Measurements from ENCODE around the gene ZNF561.
"Not testable (repeated sequence)": the region's sequence is repeated elsewhere in the genome, so short reads cannot be mapped to it uniquely, and the experiment has no call there.

The ZNF561 gene

DNA sequence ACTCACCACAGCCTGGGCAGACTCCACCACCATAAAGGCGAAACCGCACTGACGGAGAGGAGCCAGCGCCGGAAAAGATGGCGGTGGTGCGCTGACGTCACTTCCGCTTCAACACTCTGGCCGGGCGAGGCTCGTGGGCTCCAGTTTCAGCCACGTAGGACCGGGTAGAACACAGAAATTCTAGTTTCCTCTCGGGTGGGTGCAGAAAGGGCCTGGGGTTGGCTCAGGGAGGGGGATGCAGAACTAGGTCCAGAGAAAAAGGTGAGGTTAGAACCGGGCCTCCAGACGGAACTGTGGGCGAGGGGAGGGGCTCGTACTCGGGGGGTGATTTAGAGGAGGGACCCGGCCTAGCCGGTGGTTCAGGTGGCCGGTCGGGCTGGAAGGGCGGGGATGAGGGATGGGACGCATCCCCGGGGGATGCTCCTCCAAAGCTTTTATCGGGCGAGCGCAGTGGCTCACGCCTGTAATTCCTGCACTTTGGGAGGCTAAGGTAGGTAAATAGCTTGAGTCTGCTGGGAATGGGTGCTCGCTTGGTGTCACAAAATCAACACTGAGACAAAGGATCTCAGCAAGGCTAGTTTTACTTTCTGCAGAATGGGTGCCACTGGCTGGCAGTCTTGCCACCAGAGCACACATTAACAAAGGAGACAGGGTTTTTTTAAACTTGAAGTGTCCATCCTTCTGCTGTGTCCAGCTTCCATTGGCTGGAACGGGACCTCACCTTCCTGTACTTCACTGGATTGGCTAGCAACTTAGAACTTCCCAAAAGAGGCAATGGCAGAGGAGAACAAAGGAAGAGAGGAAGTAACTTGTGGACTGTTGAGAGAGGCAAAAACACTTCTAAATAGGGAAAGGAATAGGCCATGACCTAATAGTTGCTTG, at the start of gene ZNF561:
ZNF561 (minus strand) TSS at position 77 of the 882 bp plus-strand sequence. CDS start 1,776 bp downstream, outside the sequence.
- DNase-seq (ENCODE audit: low read depth in 2 of 2): peak; percentile 78 to 80

DNA sequence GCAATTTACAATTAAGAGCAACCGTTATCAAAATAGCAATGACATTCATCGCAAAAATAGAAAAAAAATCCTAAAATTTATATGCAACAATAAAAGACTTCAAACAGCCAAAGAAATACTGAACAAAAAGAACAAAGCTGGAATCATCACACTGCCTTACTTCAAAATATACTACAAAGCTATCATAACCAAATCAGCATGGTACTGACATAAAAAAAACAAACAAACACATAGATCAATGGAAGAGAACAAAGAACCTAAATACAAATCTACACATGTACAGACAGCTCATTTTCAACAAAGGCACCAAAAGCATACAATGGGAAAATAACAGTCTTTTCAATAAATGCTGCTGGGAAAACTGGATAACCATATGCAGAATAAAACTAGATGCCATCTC, 47.5 kb upstream of the ZNF561 start:
- DNase-seq (ENCODE audit: low read depth in 2 of 2): no peak

DNA sequence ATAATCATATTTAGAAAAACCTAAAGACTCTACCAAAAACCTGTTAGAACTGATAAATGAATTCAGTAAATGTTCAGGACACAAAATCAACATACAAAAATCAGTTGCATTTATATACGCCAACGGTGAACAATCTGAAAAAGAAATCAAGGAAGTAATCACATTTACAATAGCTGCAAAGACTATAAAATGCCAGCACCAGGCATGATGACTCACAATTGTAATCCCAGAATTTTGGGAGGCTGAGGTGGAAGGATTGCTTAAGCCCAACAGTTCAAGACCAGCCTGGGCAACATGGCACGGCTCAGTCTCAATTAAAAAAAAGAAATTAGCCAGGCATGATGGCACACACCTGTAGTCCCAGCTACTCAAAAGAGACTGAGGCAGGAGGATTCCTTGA, 46.9 kb upstream of the ZNF561 start:
- no peak for DNase-seq (ENCODE audit: low read depth in 2 of 2)

DNA sequence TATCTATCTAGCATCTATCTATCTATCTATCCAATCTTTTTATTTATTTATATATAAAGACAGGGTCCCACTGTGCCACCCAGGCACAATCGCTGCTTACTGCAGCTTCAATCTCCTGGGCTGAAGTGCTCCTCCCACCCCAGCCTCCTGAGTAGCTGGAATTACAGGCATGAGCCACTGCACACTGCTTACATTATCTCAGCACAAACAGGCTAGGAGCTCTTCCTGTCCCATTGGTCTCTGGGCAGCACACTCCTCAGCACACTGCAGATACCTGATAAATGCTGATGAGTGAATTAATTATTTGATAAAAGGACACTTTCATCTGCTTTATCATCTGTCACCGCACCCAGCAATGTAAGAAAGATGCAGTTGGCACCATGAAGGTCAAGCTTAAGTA, 37.7 kb upstream of the ZNF561 start:
- no peak for DNase-seq (ENCODE audit: low read depth in 2 of 2)

DNA sequence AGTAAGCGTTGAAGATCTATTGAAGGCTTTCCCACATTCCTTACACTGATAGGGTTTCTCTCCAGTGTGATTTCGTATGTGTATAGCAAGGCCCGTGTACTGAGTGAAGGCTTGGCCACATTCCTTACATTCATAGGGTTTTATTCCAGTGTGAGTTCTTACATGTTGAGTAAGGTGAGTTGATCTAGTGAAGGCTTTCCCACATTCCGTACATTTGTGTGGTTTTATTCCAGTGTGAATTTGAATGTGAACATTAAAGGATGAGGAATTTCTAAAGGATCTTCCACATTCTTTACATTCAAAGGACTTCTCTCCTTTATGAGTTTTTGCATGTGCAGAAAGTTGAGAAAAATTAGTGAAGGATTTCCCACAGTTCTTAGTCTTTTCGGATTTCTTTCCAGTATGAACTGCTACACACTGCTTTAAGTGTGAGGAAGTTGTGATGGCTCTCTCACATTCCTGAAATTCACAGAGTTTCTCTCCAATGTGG, 32.1 kb upstream of the ZNF561 start:
- not testable (repeated sequence) for DNase-seq (ENCODE audit: low read depth in 2 of 2)

DNA sequence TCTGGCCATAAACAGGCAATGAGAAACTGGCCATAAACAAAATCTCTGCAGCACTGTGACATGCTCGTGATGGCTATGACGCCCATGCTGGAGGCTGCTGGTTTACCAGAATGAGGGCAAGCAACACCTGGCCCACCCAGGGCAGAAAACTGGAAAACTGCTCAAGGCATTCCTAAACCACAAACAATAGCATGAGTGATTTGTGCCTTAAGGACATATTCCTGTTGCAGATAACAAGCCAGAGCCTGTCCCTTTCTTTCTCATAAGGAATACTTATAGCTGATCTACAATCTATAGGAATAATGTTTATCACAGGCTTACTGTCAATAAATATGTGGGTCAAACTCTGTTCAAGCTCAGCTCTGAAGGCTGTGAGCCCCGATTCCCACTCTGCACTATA, 30.4 kb upstream of the ZNF561 start:
- not testable (repeated sequence) for DNase-seq (ENCODE audit: low read depth in 2 of 2)

DNA sequence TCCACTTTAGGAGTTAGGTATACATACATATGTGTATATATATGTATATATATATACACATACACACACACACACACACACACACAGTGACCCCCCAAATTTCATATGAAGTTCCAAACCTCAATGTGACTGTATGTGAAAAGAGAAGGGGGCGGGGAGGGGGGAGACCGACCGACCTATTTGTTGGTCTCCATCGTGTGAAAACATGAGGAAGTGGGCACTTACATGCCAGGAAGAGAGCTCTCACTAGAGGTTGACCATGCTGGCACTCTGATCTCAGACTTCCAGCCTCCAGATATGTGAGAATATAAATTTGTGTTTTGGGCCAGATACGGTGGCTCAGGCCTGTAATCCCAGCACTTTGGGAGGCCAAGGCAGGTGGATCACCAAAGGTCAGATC, 29.3 kb upstream of the ZNF561 start:
- DNase-seq (ENCODE audit: low read depth in 2 of 2): no peak

DNA sequence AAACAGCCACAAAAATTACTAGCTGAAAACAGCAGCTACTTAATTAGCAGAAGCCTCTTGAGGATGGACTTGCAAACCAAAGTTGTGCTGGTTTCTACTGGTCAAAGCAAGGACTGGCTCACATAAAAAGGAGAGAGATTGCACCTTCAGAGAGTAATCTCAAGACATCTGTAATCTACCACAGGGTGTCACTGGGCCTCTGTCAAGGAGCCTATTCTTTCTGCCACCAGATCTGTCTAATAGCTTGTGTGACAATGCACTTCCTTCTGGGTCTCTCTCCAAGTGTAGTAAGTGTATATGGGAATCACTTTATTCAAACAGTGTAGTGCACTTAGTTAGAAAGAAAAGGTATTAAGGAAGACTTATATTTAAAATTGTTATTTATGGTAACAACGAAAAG, 24.4 kb upstream of the ZNF561 start:
- no peak for DNase-seq (ENCODE audit: low read depth in 2 of 2)

DNA sequence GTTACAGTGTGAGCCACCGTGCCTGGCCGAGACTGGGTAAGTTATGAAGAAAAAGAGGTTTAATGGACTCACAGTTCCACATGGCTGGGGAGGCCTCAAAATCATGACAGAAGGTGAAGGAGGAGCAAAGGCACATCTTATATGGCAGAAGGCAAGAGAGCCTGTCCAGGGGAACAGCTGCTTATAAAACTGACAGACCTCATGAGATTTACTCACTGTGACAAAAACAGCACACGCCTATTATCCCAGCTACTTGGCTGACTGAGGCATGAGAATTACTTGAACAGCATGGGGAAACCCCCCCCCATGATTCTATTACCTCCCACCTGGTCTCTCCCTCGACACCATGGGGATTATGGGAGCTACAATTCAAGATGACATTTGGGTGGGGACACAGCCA, 23.4 kb upstream of the ZNF561 start:
- no peak for DNase-seq (ENCODE audit: low read depth in 2 of 2)

DNA sequence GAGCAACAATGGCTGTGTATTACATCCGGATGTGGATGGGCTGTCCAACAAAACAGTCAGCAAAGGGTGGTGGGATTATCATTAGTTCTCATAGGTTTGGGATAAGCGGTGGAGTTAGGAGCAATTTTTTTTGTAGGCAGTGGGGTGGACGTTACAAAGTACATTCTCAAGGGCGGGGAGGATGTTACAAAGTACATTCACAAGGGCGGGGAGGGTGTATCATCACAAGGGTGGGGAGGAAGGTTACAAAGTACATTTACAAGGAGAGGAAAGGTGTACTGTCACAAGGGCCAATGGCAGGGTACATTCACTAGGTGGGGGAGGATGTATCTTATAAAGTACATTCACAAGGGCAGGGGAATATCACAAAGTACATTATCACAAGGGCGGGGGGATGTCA, 20.8 kb upstream of the ZNF561 start:
- DNase-seq (ENCODE audit: low read depth in 2 of 2): no peak

DNA sequence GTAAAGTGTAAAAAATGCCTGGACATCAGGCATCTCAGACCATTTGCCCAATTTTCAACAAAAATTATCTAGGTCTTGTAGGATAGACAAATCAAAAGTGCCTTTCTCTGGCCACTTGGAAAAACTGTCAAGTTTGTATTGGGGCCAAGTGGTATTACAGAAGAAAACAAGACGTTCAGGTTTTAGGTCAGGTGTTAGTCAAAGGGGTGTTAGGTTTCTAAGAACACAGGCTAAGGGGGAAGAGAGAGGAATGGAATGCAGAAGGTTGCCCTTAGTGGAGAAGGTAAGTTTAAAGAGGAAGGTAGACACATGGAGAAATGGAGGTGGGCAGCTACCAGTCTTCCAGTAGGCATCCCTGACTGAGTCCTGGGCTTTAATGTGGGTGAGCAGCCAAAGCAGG, 19.9 kb upstream of the ZNF561 start:
- no peak for DNase-seq (ENCODE audit: low read depth in 2 of 2)

DNA sequence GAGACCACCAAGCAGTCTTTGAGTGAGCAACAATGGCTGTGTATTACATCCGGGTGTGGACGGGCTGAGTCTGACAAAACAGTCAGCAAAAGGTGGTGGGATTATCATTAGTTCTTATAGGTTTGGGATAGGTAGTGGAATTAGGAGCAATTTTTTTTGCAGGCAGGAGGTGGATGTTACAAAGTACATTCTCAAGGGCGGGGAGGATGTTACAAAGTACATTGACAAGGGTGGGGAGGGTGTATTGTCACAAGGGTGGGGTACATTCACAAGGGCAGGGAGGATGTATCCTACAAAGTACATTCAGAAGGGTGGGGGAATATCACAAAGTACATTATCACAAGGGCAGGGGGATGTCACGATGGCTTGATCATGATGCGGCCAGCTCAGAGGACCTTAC, 15.0 kb upstream of the ZNF561 start:
- DNase-seq (ENCODE audit: low read depth in 2 of 2): no peak

DNA sequence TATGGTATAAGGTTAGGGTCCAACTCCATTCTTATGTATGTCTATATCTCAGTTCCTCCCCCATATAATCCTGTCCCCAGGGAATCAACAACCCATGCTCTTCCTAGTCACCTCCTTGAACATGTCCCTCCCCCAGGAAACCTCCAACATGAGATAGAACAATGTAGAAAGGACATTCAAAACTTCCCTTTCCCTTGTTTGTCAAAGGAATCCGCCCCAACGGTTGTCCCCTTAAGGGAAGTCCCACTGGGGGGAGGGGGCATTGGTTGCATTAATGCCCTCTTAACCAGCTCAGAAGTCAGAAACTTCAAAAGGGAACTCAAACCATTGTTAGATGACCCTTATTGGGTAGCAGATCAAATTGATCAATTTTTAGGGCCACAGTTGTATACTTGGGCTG, 6.8 kb upstream of the ZNF561 start:
- DNase-seq (ENCODE audit: low read depth in 2 of 2): no peak

DNA sequence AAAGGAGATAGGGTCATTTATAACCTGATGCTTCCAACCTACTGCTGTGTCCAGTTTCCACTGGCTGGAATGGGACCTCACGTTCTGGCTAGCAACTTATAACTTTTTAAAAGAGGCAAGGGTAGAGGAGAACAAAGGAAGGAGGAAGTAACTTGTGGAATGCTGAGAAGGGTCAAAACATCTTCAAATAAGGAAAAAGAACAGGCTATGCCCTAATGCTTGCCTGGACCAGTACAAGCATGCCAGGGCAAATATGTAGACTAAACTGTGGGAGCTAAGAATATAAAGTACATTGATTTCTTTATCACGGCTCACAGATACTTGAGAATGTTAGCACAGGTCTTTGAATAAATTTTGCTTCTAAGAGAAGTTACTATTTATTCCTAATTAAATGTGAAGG, 1.5 kb upstream of the ZNF561 start:
- no peak for DNase-seq (ENCODE audit: low read depth in 2 of 2)

DNA sequence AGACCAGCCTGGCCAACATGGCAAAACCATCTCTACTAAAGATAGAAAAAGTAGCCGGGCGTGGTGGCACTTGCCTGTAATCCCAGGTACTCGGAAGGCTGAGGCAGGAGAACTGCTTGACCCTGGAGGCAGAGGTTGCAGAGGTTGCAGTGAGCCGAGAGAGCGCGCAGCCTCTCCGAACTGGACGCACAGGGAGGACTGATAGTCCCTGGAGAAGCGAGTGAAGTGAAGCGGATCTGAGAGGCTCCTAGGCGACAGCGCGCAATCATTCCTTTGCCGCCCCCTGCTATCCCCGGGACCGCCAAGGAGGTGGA, 233 bp downstream of the ZNF561 start:
- DNase-seq (ENCODE audit: low read depth in 2 of 2): no peak

DNA sequence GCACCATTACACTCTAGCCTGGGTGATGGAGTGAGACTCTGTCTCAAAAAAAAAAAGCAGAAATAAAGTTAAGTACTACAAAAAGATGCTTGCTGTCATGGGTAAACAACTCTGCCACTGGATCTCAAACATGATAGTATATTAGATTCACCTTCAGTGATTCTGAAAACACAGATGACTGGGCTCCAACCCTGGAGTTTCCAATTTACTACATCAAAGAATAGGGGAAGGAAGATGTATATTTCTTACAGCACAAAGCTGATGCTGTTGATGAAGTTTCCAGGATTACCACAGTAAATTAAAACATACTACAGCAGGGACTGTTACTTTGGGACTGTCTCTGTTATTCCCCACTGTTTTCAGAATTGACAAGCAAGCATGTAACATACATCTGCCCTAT, 5.2 kb downstream of the ZNF561 start:
- no peak for DNase-seq (ENCODE audit: low read depth in 2 of 2)

DNA sequence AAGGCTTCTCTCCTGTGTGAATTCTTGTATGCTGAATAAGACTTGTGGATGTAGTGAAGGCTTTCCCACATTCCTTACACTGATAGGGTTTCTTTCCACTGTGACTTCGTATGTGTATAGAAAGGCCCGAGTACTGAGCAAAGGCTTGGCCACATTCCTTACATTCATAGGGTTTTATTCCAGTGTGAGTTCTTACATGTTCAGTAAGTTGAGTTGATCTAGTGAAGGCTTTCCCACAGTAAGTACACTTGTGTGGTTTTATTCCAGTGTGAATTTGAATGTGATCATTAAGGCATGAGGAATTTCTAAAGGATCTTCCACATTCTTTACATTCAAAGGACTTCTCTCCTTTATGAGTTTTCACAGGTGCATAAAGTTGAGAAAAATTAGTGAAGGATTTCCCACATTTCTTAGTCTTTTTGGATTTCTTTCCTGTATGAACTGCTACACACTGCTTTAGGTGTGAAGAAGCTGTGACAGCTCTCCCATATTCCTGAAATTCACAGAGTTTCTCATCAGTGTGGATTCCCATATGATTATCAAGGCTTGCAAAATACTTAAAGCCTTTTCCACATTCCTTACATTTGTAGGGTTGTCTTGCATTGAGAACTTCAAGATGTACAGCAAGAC, 10.4 kb downstream of the ZNF561 start:
- no peak for DNase-seq (ENCODE audit: low read depth in 2 of 2)

DNA sequence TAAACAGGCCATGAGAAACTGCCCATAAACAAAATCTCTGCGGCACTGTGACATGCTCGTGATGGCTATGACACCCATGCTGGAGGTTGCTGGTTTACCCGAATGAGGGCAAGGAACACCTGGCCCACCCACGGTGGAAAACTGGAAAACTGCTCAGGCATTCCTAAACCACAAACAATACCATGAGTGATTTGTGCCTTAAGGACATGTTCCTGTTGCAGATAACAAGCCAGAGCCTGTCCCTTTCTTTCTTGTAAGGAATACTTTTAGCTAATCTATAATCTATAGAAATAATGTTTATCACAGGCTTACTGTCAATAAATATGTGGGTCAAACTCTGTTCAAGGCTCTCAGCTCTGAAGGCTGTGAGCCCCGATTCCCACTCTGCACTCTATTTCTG, 12.1 kb downstream of the ZNF561 start:
- no peak for DNase-seq (ENCODE audit: low read depth in 2 of 2)

DNA sequence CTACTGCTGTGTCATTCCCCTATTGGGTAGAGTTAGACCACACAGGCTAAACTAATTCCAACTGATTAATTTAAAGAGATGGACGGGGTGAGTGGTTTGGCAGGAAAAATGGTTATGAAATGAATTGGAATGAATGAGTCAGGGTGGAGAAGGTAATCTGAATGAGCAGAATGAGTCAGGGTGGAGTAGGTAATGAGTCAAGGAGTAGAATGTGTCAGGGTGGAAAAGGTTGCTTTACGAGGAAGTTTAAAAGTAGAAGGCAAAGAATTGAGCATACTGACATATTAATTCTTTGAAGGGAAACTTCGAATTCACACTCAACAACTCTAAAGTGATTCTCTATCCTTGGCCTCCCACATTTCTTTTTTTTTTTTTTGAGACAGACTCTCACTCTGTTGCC, 24.0 kb downstream of the ZNF561 start:
- no peak for DNase-seq (ENCODE audit: low read depth in 2 of 2)

DNA sequence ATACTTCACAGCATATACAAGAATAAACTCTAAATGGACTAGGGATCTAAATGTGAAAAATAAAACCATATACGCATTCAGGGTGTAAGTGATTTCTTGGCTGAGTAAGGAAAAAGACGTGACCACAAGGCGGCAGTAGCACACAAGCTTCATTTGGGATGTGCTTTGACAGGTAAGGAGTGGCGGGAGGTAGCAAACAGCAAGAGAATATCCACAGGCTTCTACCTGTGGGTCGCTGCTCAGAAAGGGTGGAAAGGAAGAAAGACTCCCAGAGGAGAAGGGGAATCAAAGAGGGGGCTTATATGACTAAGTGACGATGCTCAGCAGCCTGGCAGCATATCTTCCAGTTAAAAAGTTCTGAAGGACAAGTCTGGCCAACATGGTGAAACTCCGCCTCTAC, 34.3 kb downstream of the ZNF561 start:
- peak; percentile 62 to 71 for DNase-seq (ENCODE audit: low read depth in 2 of 2)

DNA sequence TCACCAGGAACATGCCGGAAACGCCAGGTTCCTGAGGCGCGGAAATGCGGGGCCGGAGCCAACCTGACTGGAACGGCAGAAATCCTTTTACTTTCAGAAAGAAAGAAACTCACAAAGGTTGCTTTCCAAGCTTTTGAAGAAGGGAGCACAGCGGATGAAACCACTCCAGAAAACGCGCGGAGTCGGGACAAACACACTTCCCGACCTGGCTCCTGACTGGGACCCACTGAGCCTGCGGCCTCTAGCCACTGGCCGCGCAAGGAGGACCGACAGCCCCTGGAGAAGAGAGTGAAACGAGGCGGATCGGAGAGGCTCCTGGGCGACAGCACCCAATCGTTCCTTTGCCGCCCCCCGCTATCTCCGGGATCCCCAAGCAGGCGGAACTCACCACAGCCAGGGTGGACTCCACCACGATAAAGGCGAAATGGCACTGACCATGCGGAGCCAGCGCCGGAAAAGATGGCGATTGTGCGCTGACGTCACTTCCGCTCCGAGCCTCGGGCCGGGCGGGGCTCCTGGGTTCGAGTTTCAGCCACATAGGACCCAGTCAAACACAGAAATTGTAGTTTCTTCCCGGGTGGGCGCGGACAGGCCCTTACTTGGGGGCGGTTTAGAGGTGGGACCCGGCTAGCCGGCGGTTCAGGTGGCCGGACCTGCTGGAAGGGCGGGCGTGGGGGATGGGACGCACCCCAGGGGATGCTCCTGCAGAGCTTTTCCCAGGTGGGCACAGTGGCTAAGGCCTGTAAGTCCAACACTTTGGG, 36.8 kb downstream of the ZNF561 start, which contains the start of gene ZNF121:
ZNF121 (minus strand) TSS at position 432 of the 761 bp plus-strand sequence. CDS start 16,407 bp downstream, outside the sequence.
- peak; percentile 81 to 82 for DNase-seq (ENCODE audit: low read depth in 2 of 2)

DNA sequence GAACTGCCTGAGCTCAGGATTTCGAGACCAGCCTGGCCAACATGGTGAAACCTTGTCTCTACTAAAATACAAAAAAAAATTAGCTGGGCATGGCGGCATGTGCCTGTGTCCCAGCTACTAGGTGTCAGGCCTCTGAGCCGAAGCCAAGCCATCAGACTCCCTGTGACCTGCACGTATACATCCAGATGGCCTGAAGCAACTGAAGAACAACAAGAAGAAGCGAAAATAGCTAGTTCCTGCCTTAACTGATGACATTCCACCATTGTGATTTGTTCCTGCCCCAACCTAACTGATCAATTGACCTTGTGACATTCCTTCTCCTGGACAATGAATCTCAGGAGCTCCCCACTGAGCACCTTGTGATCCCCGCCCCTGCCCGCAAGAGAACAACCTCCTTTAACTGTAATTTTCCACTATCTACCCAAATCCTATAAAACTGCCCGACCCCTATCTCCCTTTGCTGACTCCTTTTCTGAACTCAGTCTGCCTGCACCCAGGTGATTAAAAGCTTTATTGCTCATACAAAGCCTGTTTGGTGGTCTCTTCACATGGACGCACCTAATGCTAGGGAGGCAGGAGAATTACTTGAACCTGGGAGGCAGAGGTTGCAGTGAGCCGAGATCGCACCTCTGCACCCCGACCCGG, 38.8 kb downstream of the ZNF561 start:
- DNase-seq (ENCODE audit: low read depth in 2 of 2): not testable (repeated sequence)

Measured in stimulated activated CD4-positive, alpha-beta T cell treated with anti-CD3 and anti-CD28 coated beads, Interleukin-4, amount 100 ng/mL, for 48 hours (primary cell).